Fibroblast of peridontal ligament (primary cell): ENCODE results near the gene HTR1E.
A peak's percentile ranks its signal among the peaks of the same experiment; 100 is the strongest.
"Not testable (repeated sequence)": the region's sequence is repeated elsewhere in the genome, so short reads cannot be mapped to it uniquely, and the experiment has no call there.

Experiments
- DNase-seq: peaks from one replicate; pipeline ENCODE4 v3.0.0-alpha.2; 2010; ENCODE audit errors: extremely low read depth

HTR1E gene

DNA sequence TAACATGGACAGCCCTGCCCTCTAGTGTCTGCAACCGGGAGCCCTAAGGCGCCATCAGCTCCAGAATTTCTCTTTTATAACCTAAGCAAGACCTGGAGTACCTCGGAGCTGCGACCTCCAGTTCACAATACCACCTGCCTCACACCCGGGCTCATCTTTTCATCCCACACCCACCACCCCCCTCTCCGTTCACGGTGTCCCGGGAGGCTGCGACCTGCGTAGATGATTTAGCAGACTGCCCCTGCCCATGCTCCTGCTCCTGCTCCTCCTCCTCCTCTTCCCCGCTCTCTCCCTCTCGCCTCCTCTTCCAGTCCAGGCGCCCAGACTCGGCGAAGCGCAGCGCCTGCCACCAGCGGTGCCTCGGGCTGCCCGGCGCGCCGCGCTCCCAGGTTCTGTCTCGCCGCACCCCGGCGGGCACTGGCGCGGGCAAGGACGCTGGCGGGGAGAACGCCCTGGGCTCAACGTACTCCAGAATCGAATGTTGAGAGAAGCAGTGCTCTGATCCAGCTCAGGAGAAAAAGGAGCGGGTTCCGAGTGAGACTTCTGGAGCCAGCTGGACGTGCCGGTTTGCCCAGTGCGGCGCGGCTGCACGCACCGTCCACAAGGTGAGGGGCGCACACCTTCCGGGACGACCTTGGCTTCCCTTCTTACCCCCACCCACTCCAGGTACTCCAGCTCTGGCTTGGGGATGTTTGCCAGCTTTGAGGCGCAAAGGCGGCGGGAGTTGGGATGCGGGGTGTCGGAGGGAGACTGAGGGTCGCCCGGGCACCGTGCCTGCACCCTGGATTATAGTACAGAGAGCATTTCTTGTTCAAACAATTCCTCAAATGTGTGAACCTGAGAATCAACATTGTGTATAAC is at the start of gene HTR1E:
TSS of gene HTR1E (plus strand) at position 310 of the 861 bp plus-strand sequence. CDS start 77,807 bp downstream, outside the sequence.
- peak; percentile 3 for DNase-seq

DNA sequence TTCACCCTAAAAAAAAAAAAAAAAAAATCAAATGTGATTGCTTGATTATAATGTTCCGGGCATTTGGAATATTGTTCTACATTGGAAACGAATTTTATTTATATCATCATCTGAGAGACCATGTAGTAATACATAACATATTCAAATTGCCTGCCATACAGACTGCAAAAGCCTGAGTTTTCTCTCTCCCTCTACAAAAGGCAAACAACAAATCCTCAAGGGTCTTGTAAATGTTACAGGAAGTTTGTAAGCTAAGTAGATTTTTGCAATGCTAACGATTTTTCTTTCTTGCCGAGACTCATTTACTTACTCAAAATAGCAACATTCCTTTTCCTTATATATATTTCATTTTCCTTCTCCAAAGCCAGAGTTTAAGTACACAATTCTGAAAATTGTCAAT is 49.0 kb upstream of the HTR1E start:
- no peak for DNase-seq

GRCh38 chr6:86897265-86897664 is 40.1 kb upstream of the HTR1E start:
- DNase-seq, result not testable (repeated sequence)

- DNase-seq, result no peak
These were observed 23.5 kb upstream of the HTR1E start for GRCh38 chr6:86913795-86914194.

GRCh38 chr6:86916393-86916792 is 20.9 kb upstream of the HTR1E start:
- DNase-seq, result no peak

- not testable (repeated sequence) for DNase-seq
These were observed 10.2 kb upstream of the HTR1E start for GRCh38 chr6:86927138-86927537.

DNA sequence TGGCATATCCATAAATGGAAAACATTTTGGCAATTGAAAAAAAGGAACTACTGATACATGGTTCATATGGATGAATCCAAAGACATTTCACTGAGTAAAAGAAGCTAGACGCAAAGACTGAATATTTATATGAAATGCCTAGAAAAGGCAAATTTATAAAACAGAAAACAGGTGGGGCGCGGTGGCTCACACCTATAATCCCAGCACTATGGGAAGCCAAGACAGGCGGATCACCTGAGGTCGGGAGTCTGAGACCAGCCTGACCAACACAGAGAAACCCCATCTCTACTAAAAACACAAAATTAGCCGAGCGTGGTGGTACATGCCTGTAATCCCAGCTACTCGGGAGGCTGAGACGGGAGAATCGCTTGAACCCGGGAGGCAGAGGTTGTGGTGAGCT is 9.5 kb upstream of the HTR1E start:
- DNase-seq, result not testable (repeated sequence)

DNA sequence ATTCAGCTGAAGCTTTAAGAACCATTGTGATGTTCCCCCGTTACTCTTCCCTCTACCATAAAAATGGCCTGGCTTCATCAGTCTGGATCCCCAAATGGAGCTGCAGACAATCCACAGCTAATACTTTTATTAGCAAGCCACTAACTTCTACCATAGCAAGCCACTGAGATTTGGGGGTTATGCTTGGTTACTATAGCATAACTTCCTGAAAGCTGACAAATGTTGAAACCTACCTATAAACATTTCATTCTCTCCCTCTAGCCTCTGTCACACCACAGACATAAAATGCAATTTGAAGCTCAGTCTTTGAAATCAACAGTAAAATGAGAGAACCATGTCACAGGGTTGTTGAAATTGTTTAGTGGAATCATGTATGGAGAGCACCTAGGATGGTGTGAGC is 3.0 kb upstream of the HTR1E start:
- DNase-seq, result no peak

GRCh38 chr6:86936834-86937218 is 502 bp upstream of the HTR1E start:
- DNase-seq, result no peak

- DNase-seq, result no peak
These were observed 1.5 kb downstream of the HTR1E start for GRCh38 chr6:86938814-86939213.

DNA sequence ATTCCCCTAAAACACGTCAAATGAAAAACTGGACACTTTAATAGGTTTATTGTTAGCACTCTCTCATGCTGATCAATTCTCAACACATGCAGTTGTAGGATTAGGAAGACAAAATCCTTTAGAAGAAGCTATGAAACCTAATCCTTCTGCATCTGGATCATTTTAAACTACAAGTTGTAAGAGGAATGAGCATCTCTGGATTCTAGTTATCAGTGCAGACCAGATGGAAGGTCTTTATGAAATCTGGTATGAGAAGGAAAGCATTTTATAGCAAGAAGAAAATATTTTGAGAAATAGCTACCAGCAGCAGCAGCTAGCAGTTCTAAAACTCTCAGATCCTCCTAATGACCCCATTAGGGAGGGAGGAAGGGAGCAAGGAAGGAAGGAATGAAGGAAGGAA is 4.1 kb downstream of the HTR1E start:
- no peak for DNase-seq

DNA sequence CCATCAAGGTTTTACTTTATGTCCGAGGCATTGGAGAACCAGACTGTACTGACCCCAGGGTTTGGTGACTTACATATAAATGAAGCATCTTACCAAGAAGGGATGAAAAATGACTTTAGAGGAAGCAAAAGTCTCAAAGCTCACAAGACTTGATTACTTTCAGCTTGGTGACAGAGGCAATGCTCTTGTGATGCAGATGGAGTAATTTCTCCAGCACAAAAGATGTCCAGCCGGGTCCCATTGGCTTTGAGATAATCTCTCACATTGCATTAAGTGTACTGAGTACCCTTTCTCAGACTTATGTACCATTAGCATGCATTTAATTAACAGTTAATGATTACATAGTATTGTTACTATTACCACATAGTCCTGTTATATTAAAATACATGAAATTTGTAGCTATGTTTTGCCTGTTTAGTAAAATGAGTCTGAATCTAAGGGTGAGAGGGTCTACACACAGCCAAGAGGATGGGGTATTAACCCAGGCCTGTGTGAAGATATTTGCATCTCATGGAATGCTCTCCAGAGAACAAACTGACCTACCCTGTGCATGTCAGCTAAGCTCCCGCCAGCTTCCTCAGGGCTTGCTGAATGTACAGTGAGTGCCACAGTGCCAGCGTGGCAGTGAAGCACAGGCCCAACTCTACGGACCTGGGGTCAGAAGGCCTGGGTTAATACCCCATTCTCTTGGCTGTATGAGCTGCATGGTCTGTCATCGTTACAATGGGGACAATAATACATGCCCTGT is 5.6 kb downstream of the HTR1E start:
- DNase-seq, result no peak

DNA sequence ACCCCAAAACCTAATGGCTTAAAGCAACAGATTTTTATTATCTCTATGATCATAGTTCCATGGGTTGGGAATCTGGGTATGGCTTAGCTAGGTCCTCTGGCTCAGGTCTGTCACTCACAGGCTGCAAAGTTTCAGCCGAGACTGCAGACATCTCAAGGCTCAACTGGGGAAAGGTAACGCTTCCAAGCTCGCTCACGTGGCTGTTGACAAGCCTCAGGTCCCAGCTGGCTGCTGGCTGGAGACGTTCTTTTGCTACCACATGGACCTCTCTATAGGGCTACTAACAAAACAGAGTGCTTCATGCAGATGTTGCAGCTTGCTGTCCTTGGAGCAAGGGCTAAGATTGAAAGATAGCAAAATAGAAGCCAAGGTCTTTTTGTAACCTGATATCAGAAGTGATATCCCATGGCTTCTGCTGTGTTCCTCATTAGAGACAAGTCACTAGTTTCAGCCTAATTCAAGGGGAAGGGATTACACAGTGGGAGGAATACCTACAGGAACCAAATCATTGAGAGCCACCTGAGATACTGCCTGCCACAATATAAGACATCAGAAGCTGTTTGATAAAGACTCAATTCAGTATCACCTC is 6.6 kb downstream of the HTR1E start:
- no peak for DNase-seq

DNA sequence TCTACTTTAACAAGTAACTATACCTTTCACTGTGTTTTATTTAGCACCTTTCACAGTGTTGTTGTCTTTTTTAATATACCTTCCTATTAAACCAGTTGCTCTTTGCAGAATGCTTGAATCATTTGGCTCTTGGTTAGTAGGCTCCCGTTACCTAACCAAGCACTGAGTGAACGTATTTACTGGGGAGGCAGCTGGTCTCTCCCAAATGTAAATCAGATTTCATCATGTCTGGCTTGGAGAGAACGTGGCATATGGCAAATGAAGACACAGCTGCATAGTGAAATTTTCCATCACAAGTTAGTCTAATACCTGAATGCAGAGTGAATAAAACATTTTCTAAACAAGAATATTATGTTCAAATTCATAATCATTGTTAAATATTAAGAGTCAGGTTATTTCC is 12.4 kb downstream of the HTR1E start:
- DNase-seq, result no peak

DNA sequence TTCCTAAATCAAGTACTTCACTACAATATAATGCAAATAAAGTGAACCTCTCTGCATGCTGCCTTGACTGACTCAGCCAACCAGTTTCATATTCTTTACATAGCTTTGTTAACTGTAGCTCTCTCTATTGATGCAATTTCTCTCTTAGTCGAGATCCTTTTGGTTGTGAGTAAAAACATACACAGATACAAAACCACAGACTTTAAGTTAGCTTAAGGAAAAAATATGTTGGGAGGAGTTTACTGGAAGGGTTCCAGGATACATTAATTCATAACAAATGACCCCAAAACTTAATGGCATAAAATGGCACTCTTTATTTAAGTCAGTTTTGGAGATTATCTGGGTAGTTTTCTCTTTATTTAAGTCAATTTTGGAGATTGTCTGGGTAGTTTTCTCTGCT is 15.7 kb downstream of the HTR1E start:
- DNase-seq, result no peak

GRCh38 chr6:86959656-86960055 is 22.3 kb downstream of the HTR1E start:
- no peak for DNase-seq

DNA sequence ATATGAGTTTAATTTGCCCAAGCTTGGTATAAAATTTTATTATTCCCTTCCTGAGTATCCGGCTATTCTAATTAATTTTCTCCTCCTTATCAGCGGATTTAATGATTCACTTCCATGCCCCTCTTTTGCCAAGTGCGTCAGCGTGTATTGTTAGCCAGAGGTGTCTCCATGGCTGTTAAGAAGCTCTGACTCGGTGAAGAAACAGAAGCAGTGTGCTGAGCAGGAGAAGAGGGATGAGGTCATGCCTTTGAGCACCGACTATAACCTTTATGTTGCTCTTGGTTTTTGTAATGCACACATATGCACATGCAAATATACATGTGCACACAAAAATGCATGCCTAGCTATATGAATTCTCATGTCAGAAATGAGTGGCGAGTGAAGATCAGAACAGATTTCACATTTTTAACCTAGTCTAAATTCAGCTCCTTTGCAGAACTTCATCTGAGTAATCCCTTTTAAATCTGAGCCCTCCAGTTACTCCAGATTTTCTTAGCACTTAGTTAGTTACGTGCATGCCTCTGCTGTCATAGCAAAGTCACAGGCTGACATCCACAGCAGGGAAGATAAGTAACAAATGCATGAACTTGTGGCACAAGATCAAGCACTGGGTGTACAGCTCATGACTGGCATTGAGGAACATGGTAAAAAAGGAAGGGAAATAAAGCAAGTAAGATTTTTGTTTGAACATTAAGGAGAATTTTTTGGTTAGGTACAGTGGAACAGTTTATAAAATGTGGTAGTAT is 24.3 kb downstream of the HTR1E start:
- no peak for DNase-seq

GRCh38 chr6:86963352-86963751 is 26.0 kb downstream of the HTR1E start:
- DNase-seq, result no peak

GRCh38 chr6:86964029-86964579 is 26.8 kb downstream of the HTR1E start:
- no peak for DNase-seq

DNA sequence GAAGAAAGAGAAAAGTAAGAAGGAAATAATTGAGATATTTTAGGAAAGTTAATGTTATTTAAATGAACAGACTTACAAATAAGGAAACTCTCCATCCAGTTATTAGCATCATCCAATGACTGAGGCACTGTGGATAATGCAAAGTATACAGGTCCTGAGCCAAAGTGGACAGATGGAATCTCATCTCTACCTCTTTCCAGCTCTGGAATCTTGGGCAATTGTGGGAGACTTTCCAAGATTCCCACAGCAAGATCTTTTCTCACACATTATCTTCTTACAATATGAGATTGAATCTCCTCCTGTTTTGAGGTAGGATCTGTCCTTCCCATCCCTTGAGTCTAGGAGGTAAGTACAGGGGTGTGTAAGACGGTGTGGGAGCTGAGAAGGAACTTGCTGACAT is 28.9 kb downstream of the HTR1E start:
- DNase-seq, result no peak

DNA sequence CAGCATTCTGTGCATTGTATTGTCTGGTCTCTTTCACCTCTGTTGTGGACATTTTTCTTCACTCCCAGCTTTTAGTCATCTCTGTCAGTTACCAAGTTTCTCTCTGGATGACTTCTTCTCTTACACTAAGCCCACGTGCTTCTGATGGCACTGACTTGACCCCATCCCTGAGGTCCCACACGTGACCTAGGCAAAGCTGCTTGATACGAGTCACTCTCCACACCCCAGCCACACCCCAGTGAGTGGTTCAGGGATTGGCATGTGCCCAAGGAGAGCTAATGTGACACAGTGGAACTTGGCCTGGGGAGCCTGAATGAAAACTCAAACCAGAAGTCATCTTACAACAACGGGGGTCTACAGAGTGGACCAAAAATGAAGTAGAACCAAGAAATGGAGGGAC is 32.2 kb downstream of the HTR1E start:
- DNase-seq, result no peak

DNA sequence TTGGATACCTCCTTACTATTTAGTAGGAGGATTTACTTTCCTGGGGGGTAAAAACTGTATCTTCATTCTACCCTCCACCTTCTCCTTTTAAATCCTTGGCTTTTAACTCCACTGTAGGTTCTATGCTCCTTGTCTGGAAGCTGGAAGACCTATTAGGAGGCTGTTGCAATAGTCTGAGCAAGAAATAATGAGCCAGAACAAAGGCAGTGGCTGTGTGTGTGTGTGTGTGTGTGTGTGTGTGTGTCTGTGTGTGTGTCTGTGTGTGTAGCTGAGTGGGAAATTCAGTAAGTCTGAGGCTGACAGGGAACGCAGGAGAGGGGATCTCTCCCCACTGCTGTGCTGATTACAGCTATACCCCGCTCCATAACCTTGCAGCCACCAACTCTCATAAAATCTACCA is 35.8 kb downstream of the HTR1E start:
- DNase-seq, result no peak
